T-helper 2 cell treated with Interferon-gamma antibody and Interleukin-4, amounts not matched to agents 5 μg/mL and 100 μg/mL, for 36 hours (primary cell): ENCODE measurements around the gene NOD1.
"Not testable (repeated sequence)": the region's sequence is repeated elsewhere in the genome, so short reads cannot be mapped to it uniquely, and the experiment has no call there.

Experiments
- DNase-seq: peaks from one replicate; pipeline ENCODE4 v3.0.0; 2021; ENCODE audit warnings: low spot score
- H3K27ac Mint-ChIP-seq: one replicate; pipeline ENCODE4 v1.8.0; 2021; ENCODE audit warnings: mild to moderate bottlenecking, mixed read lengths
- H3K27me3 Mint-ChIP-seq: one replicate; pipeline ENCODE4 v1.8.0; 2021; ENCODE audit warnings: low read depth, mixed read lengths
- H3K36me3 Mint-ChIP-seq: one replicate; pipeline ENCODE4 v1.8.0; 2021; ENCODE audit warnings: low read depth, mixed read lengths
- H3K4me1 Mint-ChIP-seq: one replicate; pipeline ENCODE4 v1.8.0; 2021; ENCODE audit warnings: low read depth, mixed read lengths
- H3K4me3 Mint-ChIP-seq: one replicate; pipeline ENCODE4 v1.8.0; 2022; ENCODE audit warnings: mild to moderate bottlenecking, moderate library complexity, mixed read lengths
- H3K9me3 Mint-ChIP-seq: one replicate; pipeline ENCODE4 v1.8.0; 2021; ENCODE audit warnings: mixed read lengths

The NOD1 gene

GRCh38 chr7:30420662-30421061, 57.9 kb downstream of the NOD1 start:
- H3K36me3 Mint-ChIP-seq, result peaks cover 9% of the 10 kb centered on the region

DNA sequence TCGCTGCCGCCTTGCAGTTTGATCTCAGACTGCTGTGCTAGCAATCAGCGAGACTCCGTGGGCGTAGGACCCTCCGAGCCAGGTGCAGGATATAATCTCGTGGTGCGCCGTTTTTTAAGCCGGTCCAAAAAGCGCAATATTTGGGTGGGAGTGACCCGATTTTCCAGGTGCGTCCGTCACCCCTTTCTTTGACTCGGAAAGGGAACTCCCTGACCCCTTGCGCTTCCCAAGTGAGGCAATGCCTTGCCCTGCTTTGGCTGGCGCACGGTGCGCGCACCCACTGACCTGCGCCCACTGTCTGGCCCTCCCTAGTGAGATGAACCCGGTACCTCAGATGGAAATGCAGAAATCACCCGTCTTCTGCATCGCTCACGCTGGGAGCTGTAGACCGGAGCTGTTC, 58.5 kb downstream of the NOD1 start:
- H3K27me3 Mint-ChIP-seq, H3K27ac Mint-ChIP-seq, H3K4me3 Mint-ChIP-seq, H3K4me1 Mint-ChIP-seq, H3K9me3 Mint-ChIP-seq, DNase-seq, H3K36me3 Mint-ChIP-seq: not testable (repeated sequence)

More at GRCh38 chr7:30420662-30421061, 57.9 kb downstream of the NOD1 start:
- no peak overlapping the region for H3K4me3 Mint-ChIP-seq
- H3K27me3 Mint-ChIP-seq, result no peaks in the 10 kb centered on the region
- no peak for DNase-seq
- H3K4me1 Mint-ChIP-seq, result peaks cover 3% of the 10 kb centered on the region
- H3K27ac Mint-ChIP-seq, result no peak overlapping the region
- H3K9me3 Mint-ChIP-seq, result peaks cover 4% of the 10 kb centered on the region

- no peak overlapping the region for H3K27ac Mint-ChIP-seq
- no peaks in the 10 kb centered on the region for H3K4me1 Mint-ChIP-seq
- DNase-seq, result no peak
- H3K36me3 Mint-ChIP-seq, result no peaks in the 10 kb centered on the region
- H3K27me3 Mint-ChIP-seq, result no peaks in the 10 kb centered on the region
- H3K4me3 Mint-ChIP-seq, result no peak overlapping the region
- peaks cover 12% of the 10 kb centered on the region for H3K9me3 Mint-ChIP-seq
Measured at GRCh38 chr7:30413864-30414263, 64.7 kb downstream of the NOD1 start.

- no peak overlapping the region for H3K27ac Mint-ChIP-seq
Measured at GRCh38 chr7:30412782-30413504, 65.6 kb downstream of the NOD1 start.

DNA sequence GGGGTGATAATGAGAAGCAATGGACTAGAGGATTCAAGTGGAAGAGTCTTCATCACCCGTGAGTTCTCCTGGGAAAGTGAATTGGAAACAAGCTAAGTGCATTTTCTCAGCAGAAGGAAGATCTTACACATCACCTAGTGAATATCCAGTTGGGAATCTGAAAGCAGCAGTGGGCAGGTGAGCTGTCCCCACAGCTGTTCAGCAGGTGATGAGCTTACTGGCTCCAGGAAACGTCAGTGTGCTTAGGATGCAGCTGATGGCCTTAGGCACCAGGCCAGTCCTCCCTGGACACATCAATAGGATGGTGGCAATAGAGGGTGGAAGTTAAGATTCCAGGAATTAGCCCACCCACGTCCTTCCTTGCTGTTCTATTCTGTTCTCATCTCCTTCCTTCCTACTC, 66.7 kb downstream of the NOD1 start:
- Mint-ChIP-seq H3K36me3 (no peaks in the 10 kb centered on the region), H3K27me3 (no peaks in the 10 kb centered on the region), H3K4me1 (no peaks in the 10 kb centered on the region), H3K4me3 (no peak overlapping the region), H3K9me3 (peaks cover 12% of the 10 kb centered on the region), H3K27ac (no peak overlapping the region)
- DNase-seq, result no peak

More at GRCh38 chr7:30412782-30413504, 65.6 kb downstream of the NOD1 start:
- DNase-seq, result no peak
- no peaks in the 10 kb centered on the region for H3K27me3 Mint-ChIP-seq
- H3K4me3 Mint-ChIP-seq, result no peak overlapping the region
- H3K36me3 Mint-ChIP-seq, result no peaks in the 10 kb centered on the region
- no peaks in the 10 kb centered on the region for H3K4me1 Mint-ChIP-seq
- peaks cover 12% of the 10 kb centered on the region for H3K9me3 Mint-ChIP-seq

DNA sequence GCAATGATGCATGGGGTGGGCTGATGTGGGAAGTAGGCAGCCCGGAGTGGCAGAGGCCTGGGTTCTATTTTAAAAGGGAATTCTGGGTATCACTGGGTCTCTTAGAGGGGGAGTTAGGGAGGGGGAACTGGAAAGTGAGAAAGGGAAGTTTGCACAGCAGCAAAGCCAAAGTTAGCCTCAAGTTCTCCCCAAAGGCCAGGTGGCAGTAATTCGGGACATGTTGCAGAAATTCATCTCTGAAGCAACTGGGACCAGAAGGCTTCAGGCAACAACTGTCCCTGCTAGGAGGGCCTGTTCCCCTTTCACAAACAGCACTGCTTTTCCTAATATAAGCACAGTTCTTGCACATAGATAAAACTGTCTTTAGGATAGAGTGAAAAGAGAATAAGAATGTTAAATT, 67.4 kb downstream of the NOD1 start:
- H3K4me3 Mint-ChIP-seq, result no peak overlapping the region
- no peak for DNase-seq
- no peaks in the 10 kb centered on the region for H3K36me3 Mint-ChIP-seq
- no peaks in the 10 kb centered on the region for H3K4me1 Mint-ChIP-seq
- H3K9me3 Mint-ChIP-seq, result peaks cover 12% of the 10 kb centered on the region
- H3K27ac Mint-ChIP-seq, result no peak overlapping the region
- H3K27me3 Mint-ChIP-seq, result no peaks in the 10 kb centered on the region

DNA sequence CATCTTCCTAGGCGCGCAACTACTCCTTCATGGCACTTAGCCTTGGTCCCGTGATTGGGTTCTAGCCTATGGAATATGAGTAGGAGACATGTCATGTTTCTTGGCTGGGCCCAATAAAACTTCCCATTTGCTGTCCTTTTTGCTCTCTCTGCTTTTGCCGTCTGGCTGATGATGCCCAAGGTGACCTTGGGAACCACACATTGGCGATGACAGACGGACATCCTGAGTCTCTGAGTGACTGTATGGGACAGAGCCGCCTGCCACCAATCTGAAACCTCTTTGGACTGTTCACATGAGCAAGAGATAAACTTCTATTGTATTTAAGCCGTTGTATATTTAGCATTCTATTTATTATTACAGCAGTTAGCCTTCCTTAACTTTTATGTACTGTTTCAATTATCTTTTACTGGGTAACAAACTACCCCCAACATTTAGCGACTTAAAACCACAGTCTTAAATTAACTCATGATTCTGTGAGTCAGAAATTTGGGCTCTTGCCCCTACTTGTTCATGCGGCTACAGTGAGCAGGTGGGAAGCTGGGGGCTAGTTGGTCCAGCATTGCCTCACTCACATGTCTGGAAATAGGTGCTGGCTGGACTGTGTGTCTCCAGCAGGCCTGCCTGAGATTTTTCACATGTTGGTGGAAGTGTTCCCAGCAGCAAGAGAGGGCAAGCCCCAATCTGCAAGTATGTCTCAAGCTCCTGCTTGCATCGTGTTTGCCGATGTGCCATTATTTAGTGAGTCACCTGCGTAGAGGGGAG, 71.7 kb downstream of the NOD1 start:
- DNase-seq, result no peak
- H3K36me3 Mint-ChIP-seq, result peaks cover 4% of the 10 kb centered on the region
- no peaks in the 10 kb centered on the region for H3K9me3 Mint-ChIP-seq
- peaks cover 3% of the 10 kb centered on the region for H3K4me1 Mint-ChIP-seq
- no peaks in the 10 kb centered on the region for H3K27me3 Mint-ChIP-seq
- H3K27ac Mint-ChIP-seq, result no peak overlapping the region
- no peak overlapping the region for H3K4me3 Mint-ChIP-seq

DNA sequence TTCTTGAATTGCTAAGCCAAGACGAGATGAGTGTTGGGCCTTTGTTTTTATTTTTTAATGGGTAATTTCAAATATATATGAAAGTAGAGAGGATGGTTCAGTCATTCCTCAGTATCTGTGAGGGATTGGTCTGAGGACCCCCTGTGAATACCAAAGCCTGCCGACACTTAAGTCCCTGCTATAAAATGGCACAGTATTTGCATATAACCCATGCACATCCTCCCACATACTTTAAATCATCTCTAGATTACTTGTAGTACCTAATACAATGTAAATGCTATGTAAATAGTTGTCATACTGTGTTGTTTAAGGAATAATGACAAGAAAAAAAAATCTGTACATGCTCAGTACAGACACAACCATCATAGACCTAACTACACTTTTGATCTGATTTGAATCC, 73.4 kb downstream of the NOD1 start:
- DNase-seq, result no peak
- Mint-ChIP-seq H3K9me3 (no peaks in the 10 kb centered on the region), H3K4me1 (peaks cover 7% of the 10 kb centered on the region), H3K4me3 (no peak overlapping the region), H3K36me3 (peaks cover 4% of the 10 kb centered on the region), H3K27me3 (no peaks in the 10 kb centered on the region), H3K27ac (no peak overlapping the region)

DNA sequence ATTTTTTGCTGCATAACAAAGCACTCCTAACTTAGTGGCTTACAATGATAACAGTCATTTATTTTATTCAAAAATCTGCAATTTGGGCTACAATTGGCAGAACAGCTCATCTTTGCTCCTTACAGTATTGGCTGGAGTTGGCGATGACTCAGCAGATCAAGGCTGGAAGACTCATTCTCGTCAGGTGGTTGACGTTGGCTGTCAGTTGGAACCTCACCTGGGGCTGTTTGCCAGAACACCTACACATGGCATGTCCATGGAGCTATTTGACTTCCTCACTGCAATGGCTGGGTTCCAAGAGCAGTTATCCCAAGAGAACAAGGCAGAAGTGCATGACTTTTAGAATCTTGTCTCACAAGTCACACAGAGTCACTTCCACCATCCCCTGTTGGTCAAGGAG, 75.1 kb downstream of the NOD1 start:
- Mint-ChIP-seq H3K4me3 (no peak overlapping the region), H3K27me3 (peaks cover 5% of the 10 kb centered on the region), H3K36me3 (peaks cover 4% of the 10 kb centered on the region), H3K9me3 (no peaks in the 10 kb centered on the region), H3K27ac (no peak overlapping the region), H3K4me1 (peaks cover 7% of the 10 kb centered on the region)
- no peak for DNase-seq

- H3K27me3 Mint-ChIP-seq, result peaks cover 5% of the 10 kb centered on the region
- H3K4me3 Mint-ChIP-seq, result no peak overlapping the region
- no peak overlapping the region for H3K27ac Mint-ChIP-seq
- no peak for DNase-seq
- no peaks in the 10 kb centered on the region for H3K9me3 Mint-ChIP-seq
- no peaks in the 10 kb centered on the region for H3K36me3 Mint-ChIP-seq
- H3K4me1 Mint-ChIP-seq, result no peaks in the 10 kb centered on the region
Measured at GRCh38 chr7:30396389-30396788, 82.2 kb downstream of the NOD1 start.

DNA sequence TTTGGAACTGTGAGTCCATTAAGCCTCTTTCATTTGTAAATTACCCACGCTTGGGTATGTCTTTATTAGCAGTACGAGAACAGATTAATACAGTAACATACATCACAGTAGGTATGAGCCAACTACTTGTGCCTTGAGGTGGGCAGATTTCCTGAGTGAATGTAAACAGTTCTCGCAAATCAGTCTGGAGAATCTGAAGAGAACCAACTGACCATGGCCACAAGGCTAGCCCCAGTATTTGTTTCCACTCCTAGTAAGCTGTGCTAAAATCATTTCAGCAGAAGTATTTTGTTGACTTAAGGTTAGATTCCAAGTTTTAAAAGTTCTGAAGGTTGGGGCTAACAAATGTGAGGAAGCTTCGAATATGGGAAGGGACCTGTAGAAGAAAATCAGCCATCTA, 82.9 kb downstream of the NOD1 start:
- no peaks in the 10 kb centered on the region for H3K4me1 Mint-ChIP-seq
- no peaks in the 10 kb centered on the region for H3K36me3 Mint-ChIP-seq
- DNase-seq, result no peak
- no peak overlapping the region for H3K4me3 Mint-ChIP-seq
- no peaks in the 10 kb centered on the region for H3K9me3 Mint-ChIP-seq
- peaks cover 5% of the 10 kb centered on the region for H3K27me3 Mint-ChIP-seq
- H3K27ac Mint-ChIP-seq, result no peak overlapping the region

DNA sequence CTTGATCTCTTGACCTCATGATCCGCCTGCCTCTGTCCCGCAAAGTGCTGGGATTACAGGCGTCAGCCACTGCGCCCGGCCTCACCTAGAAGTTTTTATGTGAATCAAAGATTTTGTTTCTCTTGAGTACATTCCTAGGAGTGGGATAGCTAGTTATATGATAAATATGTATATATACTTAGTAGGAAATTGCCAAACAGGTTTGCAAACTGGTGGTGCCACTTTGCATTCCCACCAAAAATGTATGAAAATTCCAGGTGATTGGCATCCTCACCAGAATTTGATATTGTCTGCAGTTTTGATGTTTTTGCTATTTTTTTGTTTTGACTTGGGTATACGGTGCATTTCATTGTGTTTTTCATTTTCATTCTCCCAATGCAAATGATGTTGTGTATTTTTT, 86.8 kb downstream of the NOD1 start:
- Mint-ChIP-seq H3K36me3 (no peaks in the 10 kb centered on the region), H3K4me3 (no peak overlapping the region), H3K27me3 (no peaks in the 10 kb centered on the region), H3K9me3 (no peaks in the 10 kb centered on the region), H3K27ac (no peak overlapping the region), H3K4me1 (peaks cover 4% of the 10 kb centered on the region)
- no peak for DNase-seq

GRCh38 chr7:30390736-30391636, 87.6 kb downstream of the NOD1 start:
- Mint-ChIP-seq H3K4me1 (peaks cover 10% of the 10 kb centered on the region), H3K9me3 (no peaks in the 10 kb centered on the region), H3K27me3 (no peaks in the 10 kb centered on the region), H3K36me3 (no peaks in the 10 kb centered on the region), H3K4me3 (no peak overlapping the region), H3K27ac (no peak overlapping the region)
- no peak for DNase-seq

GRCh38 chr7:30389791-30390190, 88.8 kb downstream of the NOD1 start:
- no peak for DNase-seq
- no peaks in the 10 kb centered on the region for H3K9me3 Mint-ChIP-seq
- H3K36me3 Mint-ChIP-seq, result no peaks in the 10 kb centered on the region
- H3K4me1 Mint-ChIP-seq, result peaks cover 10% of the 10 kb centered on the region
- H3K4me3 Mint-ChIP-seq, result no peak overlapping the region
- H3K27me3 Mint-ChIP-seq, result no peaks in the 10 kb centered on the region
- H3K27ac Mint-ChIP-seq, result no peak overlapping the region
